ENCODE measurements around the gene ACLY. TPM values are rescaled to one million over a fixed set of nuclear protein-coding genes. Genes with fewer than 3 reads are reported as not detected.

ACLY gene
- total RNA-seq, 2 donors from 2014 or later, result 76.3 to 81.5 TPM

DNA sequence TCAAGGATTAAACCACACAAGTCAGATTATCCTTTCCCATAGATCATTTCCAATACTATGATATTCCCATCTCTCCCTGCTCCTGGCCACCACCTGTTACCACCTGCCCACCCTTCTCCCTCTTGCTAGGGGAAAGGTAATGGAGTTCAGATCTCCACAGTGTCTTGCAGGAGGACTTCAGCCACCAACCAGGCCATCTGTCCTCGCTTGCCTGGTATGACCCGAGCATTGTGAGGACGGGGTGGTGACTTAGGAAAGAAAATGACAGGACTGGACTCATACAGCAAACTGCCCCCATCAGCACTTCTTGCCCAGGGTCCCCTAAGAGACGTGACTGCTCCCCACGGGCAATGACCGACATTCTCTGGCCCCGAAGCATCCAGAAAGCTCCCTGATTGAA is 95.2 kb downstream of the ACLY start:
- H3K9me3 ChIP-seq, result no peaks in the 10 kb centered on the region
- no peak for ATAC-seq (ENCODE audit: insufficient number of reproducible peaks, low FRiP score, low read depth)
- no peak for DNase-seq (ENCODE audit: low spot score)
- TF ChIP-seq, protein P1, sequence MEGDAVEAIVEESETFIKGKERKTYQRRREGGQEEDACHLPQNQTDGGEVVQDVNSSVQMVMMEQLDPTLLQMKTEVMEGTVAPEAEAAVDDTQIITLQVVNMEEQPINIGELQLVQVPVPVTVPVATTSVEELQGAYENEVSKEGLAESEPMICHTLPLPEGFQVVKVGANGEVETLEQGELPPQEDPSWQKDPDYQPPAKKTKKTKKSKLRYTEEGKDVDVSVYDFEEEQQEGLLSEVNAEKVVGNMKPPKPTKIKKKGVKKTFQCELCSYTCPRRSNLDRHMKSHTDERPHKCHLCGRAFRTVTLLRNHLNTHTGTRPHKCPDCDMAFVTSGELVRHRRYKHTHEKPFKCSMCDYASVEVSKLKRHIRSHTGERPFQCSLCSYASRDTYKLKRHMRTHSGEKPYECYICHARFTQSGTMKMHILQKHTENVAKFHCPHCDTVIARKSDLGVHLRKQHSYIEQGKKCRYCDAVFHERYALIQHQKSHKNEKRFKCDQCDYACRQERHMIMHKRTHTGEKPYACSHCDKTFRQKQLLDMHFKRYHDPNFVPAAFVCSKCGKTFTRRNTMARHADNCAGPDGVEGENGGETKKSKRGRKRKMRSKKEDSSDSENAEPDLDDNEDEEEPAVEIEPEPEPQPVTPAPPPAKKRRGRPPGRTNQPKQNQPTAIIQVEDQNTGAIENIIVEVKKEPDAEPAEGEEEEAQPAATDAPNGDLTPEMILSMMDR (IDR thresholded peaks at IDR 0.05), result no peak
- no peaks in the 10 kb centered on the region for H3K27me3 ChIP-seq (replicated peaks; ENCODE audit: insufficient read depth)
- no peak overlapping the region for H3K4me3 ChIP-seq
- H3K36me3 ChIP-seq, result peaks cover 19% of the 10 kb centered on the region
- no peak overlapping the region for H3K27ac ChIP-seq
- no peaks in the 10 kb centered on the region for H3K4me1 ChIP-seq (ENCODE audit: control insufficient read depth in 1 of 2, low read depth in 2 of 2)

GRCh38 chr17:41823141-41823524 is 95.6 kb downstream of the ACLY start:
- ATAC-seq (ENCODE audit: insufficient number of reproducible peaks, low FRiP score, low read depth) (no peak), DNase-seq (ENCODE audit: low spot score) (no peak)
- no peak overlapping the region for H3K4me3 ChIP-seq
- H3K36me3 ChIP-seq, result peaks cover 17% of the 10 kb centered on the region
- H3K27me3 ChIP-seq (replicated peaks; ENCODE audit: insufficient read depth), result no peaks in the 10 kb centered on the region
- TF ChIP-seq, protein P1 (IDR thresholded peaks at IDR 0.05), result no peak
- H3K4me1 ChIP-seq (ENCODE audit: control insufficient read depth in 1 of 2, low read depth in 2 of 2), result no peaks in the 10 kb centered on the region
- H3K27ac ChIP-seq, result no peak overlapping the region
- H3K9me3 ChIP-seq, result no peaks in the 10 kb centered on the region

DNA sequence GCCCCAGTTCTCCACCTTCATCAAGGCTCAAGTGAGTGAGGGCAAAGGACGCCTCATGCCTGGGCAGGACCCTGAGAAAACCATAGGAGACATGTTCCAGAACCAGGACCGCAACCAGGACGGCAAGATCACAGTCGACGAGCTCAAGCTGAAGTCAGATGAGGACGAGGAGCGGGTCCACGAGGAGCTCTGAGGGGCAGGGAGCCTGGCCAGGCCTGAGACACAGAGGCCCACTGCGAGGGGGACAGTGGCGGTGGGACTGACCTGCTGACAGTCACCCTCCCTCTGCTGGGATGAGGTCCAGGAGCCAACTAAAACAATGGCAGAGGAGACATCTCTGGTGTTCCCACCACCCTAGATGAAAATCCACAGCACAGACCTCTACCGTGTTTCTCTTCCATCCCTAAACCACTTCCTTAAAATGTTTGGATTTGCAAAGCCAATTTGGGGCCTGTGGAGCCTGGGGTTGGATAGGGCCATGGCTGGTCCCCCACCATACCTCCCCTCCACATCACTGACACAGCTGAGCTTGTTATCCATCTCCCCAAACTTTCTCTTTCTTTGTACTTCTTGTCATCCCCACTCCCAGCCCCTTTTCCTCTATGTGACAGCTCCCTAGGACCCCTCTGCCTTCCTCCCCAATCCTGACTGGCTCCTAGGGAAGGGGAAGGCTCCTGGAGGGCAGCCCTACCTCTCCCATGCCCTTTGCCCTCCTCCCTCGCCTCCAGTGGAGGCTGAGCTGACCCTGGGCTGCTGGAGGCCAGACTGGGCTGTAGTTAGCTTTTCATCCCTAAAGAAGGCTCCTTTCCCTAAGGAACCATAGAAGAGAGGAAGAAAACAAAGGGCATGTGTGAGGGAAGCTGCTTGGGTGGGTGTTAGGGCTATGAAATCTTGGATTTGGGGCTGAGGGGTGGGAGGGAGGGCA is 96.3 kb downstream of the ACLY start:
- ATAC-seq (ENCODE audit: insufficient number of reproducible peaks, low FRiP score, low read depth) (no peak), DNase-seq (ENCODE audit: low spot score) (no peak)
- Histone ChIP-seq H3K36me3 (peaks cover 11% of the 10 kb centered on the region), H3K4me1 (ENCODE audit: control insufficient read depth in 1 of 2, low read depth in 2 of 2) (no peaks in the 10 kb centered on the region), H3K27me3 (replicated peaks; ENCODE audit: insufficient read depth) (no peaks in the 10 kb centered on the region), H3K9me3 (no peaks in the 10 kb centered on the region), H3K27ac (no peak overlapping the region), H3K4me3 (no peak overlapping the region)
- TF ChIP-seq, protein P1 (IDR thresholded peaks at IDR 0.05), result no peak

- Histone ChIP-seq H3K4me1 (ENCODE audit: control insufficient read depth in 1 of 2, low read depth in 2 of 2) (no peaks in the 10 kb centered on the region), H3K9me3 (no peaks in the 10 kb centered on the region), H3K4me3 (no peak overlapping the region), H3K36me3 (peaks cover 9% of the 10 kb centered on the region), H3K27ac (no peak overlapping the region), H3K27me3 (replicated peaks; ENCODE audit: insufficient read depth) (no peaks in the 10 kb centered on the region)
- ATAC-seq (ENCODE audit: insufficient number of reproducible peaks, low FRiP score, low read depth), result no peak
- TF ChIP-seq, protein P1 (IDR thresholded peaks at IDR 0.05), result no peak
- no peak for DNase-seq (ENCODE audit: low spot score)
Measured at GRCh38 chr17:41821776-41822175, 97.0 kb downstream of the ACLY start.

GRCh38 chr17:41818024-41818423 is 100.7 kb downstream of the ACLY start:
- Histone ChIP-seq H3K27ac (no peak overlapping the region), H3K36me3 (no peaks in the 10 kb centered on the region), H3K4me1 (ENCODE audit: control insufficient read depth in 1 of 2, low read depth in 2 of 2) (peaks cover 0 to 6% of the 10 kb centered on the region in 2 donors), H3K9me3 (no peaks in the 10 kb centered on the region), H3K4me3 (no peak overlapping the region), H3K27me3 (replicated peaks; ENCODE audit: insufficient read depth) (no peaks in the 10 kb centered on the region)
- no peak for DNase-seq (ENCODE audit: low spot score)
- TF ChIP-seq, protein P1 (IDR thresholded peaks at IDR 0.05), result no peak
- no peak for ATAC-seq (ENCODE audit: insufficient number of reproducible peaks, low FRiP score, low read depth)

Other genes with a start within 250 kb of the ACLY start
- 100 to 1,000 TPM; 167 to 318 TPM for gene EIF1, start 230.1 kb downstream of the ACLY start, total RNA-seq
- not detected for gene GAST, start 206.6 kb downstream of the ACLY start, total RNA-seq
- gene HAP1, start 184.3 kb downstream of the ACLY start, total RNA-seq, result under 1 TPM in 1 of 2 donors, not detected in 1; 0.35 TPM
- 10 to 100 TPM; 82.4 to 98.7 TPM for gene JUP, start 132.2 kb downstream of the ACLY start, total RNA-seq
- gene P3H4, start 107.0 kb downstream of the ACLY start, total RNA-seq, result 10 to 100 TPM; 20.7 to 41.0 TPM
- gene FKBP10, start 105.9 kb downstream of the ACLY start, total RNA-seq, result 100 to 1,000 TPM; 125 to 188 TPM
- 10 to 100 TPM; 62.1 to 69.7 TPM for gene NT5C3B, start 82.7 kb downstream of the ACLY start, total RNA-seq
- gene KLHL10, start 81.1 kb downstream of the ACLY start, total RNA-seq, result not detected
- 10 to 100 TPM; 22.6 to 28.6 TPM for gene KLHL11, start 53.5 kb downstream of the ACLY start, total RNA-seq
- 1 to 10 TPM; 1.1 to 2.2 TPM for gene ODAD4, start 11.7 kb upstream of the ACLY start, total RNA-seq
- gene CNP, start 47.8 kb upstream of the ACLY start, total RNA-seq, result 10 to 100 TPM; 32.4 to 56.3 TPM
- 10 to 100 TPM; 61.2 to 80.6 TPM for gene DNAJC7, start 98.5 kb upstream of the ACLY start, total RNA-seq
- gene NKIRAS2, start 101.1 kb upstream of the ACLY start, total RNA-seq, result 10 to 100 TPM; 43.8 to 46.2 TPM
- gene C17orf113, start 131.7 kb upstream of the ACLY start, total RNA-seq, result under 1 TPM; 0.21 to 0.54 TPM
- not detected for gene ZNF385C, start 179.5 kb upstream of the ACLY start, total RNA-seq
- gene DHX58, start 193.8 kb upstream of the ACLY start, total RNA-seq, result 10 to 100 TPM; 13.7 to 18.5 TPM
- gene KAT2A, start 202.4 kb upstream of the ACLY start, total RNA-seq, result 10 to 100 TPM; 26.4 to 31.3 TPM
- gene HSPB9, start 203.9 kb upstream of the ACLY start, total RNA-seq, result not detected
- gene RAB5C, start 236.0 kb upstream of the ACLY start, total RNA-seq, result 100 to 1,000 TPM in 1 of 2 donors, 10 to 100 TPM in 1; 89.2 to 158 TPM

All from thoracic aorta (tissue), 2 donors.